ENCODE results near the gene AVL9.
"Not testable (repeated sequence)": the region's sequence is repeated elsewhere in the genome, so short reads cannot be mapped to it uniquely, and the experiment has no call there.

The AVL9 gene

DNA sequence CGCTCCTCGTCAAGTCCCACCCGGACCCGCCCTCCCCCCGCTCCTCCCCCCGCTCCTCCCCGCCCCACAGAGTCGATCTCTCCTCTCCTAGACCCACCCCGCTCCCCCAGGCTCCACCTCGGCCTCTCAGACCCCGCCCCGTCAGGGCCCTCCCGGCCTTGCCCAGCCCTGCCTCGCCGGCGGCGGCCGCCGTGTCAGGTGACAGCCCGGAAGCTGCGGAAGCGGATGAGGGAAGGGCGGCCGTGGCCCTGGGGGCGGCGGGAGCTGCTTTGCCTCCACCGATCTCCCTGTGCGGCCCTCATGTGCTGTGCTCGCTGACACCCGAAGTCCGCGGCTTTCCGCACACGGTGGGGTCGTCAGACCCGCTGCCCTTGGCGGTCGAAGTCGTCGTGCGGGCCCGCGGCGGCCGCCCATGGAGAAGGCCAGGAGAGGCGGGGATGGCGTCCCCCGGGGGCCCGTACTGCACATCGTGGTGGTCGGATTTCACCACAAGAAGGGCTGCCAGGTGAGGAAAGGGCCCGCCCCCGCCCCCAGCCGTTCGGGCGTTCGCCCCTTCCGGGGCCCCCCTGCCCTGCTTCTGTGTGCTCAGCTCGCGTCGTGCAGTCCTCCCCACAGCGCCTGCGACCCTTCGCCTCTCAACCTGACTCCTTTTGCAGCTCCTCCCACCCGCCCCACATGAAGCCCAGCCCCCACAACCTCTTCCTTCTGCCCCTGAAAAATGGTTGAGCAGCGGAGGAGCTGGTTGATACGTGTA is at the start of gene AVL9:
Gene AVL9 (plus strand): TSS at position 192 of the 754 bp plus-strand sequence. CDS start 221 bp downstream, at position 413.
- DNase-seq (ENCODE audit: low read depth) = peak; percentile 96

DNA sequence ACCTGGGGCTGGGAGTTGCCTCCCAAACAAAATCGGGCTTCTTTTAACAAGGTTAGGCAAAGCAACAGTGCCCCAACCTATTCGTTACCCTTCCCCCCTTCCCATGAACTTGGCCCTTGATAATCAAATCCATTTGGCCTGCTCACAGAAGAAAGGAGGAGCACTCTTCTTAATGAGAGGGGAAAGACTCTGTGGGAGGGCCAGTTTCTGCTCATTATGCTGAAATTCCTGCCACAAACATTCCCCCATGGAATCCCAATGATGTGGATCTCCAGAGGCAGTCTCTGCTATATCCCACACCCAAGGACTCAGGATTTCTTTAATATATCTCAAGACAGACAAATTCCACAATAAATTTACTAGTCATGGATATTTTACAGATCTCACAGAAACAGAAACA is 48.1 kb upstream of the AVL9 start:
- no peak for DNase-seq (ENCODE audit: low read depth)

DNA sequence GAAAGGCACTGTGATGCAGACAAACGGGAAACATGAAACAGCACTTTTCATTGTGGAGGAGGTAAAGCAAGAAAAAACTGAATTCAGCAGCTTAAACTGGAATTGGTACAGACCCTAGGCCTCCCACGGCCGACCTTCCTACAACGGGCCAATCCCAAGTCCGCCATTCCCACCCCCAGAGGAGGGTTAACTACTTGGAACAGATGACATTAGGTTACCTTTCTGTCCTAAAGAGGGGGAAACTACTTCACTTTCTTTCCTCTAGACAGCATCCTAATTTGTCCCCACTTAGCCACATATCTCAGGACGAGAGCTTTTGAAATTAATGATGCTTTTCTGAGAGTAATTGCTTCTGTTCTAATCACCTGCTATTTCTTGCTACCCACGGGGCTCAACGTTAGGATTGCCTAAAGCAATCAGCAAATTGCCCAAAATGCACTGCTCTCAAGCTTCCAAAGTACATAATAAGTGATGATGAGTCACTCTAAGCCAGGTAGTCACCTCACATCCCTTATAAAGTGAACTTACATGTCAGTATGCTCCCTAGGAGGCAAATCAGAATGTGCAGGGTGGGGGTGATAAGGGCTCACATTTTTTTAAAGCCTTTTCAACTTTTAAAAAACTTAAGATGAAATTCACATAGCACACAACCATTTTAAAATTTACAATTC is 41.8 kb upstream of the AVL9 start:
- no peak for DNase-seq (ENCODE audit: low read depth)

- no peak for DNase-seq (ENCODE audit: low read depth)
Measured at GRCh38 chr7:32458025-32458424, 37.3 kb upstream of the AVL9 start.

DNA sequence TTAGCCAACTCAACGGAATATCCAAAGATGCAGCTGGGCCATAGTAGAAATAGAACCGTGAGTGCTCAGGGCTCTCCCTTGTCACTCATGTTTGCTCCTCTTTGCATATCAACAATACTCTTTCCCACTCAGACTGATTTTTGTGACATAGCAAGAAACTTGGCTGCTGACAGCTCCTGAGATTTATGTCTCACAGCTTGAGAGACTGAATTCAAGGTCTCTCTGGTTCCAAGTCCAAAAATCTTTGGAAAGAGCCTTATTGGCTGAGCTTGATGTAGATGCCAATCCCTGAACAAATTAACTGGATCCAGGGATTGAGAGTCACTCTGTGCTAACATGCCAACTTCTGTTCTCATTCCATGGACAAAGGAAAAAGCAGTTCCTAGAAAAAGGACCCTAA is 35.5 kb upstream of the AVL9 start:
- no peak for DNase-seq (ENCODE audit: low read depth)

GRCh38 chr7:32461484-32461883 is 33.8 kb upstream of the AVL9 start:
- no peak for DNase-seq (ENCODE audit: low read depth)

DNA sequence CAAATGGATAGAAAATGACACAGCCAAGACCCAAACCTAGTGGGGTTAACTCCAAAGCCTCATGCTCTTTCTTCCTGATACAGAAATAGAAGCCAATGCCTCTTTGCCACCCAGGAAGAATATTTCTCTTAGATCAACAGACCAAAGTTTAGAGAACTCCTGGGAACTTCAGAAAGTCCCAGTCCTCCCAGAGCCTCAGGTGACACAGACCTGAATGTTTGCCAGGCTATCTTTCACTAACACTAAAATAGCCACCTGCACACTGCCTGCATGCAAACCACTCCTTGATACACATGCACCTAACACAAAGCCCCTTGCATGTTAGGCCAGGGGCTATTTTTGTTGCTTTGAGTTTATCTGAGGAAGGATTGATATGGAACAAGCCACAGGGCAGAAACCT is 32.8 kb upstream of the AVL9 start:
- DNase-seq (ENCODE audit: low read depth) = no peak

DNA sequence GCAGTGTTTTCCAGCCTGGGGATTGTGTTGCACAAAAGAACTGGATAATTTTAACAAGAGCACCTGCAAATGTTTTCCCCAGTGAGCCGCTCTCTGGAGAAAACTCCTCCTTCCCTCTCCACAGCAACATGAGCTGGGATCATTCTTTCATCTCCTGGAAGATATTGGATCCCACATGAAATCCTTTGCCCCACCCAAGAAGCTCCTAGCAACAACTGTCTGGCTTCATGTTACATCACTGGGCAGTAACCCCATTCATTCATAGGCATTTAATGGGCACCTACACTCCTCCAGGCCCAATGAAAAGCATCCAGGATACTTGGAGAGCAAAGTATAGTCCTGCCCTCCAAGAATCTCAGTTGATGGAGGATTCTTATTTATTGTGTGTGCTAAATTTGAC is 32.3 kb upstream of the AVL9 start:
- DNase-seq (ENCODE audit: low read depth) = no peak

- DNase-seq (ENCODE audit: low read depth) = not testable (repeated sequence)
Measured at GRCh38 chr7:32464641-32465416, 30.5 kb upstream of the AVL9 start.

DNA sequence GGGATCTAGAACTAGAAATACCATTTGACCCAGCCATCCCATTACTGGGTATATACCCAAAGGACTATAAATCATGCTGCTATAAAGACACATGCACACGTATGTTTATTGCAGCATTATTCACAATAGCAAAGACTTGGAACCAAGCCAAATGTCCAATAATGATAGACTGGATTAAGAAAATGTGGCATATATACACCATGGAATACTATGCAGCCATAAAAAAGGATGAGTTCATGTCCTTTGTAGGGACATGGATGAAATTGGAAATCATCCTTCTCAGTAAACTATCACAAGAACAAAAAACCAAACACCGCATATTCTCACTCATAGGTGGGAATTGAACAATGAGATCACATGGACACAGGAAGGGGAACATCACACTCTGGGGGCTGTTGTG is 25.3 kb upstream of the AVL9 start:
- not testable (repeated sequence) for DNase-seq (ENCODE audit: low read depth)

DNA sequence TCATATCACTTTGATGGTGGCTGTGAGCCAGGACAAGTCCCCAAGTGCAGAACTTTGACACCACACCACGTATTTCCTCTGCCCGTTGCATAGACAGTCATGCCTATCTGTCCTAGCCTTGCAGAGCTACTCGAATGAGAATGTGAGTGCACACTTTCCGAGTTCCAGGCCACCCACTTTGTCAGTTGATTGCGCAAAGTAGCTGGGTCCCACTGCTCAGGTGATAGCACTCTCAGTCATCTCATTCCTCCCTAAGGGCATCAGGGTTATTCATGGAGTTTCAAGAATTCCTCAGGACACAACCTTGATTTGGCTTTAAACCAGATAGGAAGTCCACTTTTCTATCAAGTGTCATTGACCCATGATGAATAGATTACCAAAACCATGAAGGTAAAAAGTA is 24.4 kb upstream of the AVL9 start:
- DNase-seq (ENCODE audit: low read depth) = no peak

DNA sequence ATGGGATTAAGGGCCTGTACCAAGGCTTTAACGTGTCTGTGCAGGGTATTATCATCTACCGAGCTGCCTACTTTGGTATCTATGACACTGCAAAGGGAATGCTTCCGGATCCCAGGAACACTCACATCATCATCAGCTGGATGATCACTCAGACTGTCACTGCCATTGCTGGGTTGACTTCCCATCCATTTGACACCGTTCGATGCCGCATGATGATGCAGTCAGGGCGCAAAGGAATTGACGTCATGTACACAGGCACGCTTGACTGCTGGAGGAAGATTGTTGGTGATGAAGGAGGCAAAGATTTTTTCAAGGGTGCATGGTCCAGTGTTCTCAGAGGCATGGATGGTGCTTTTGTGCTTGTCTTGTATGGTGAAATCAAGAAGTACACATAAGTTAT is 23.3 kb upstream of the AVL9 start:
- no peak for DNase-seq (ENCODE audit: low read depth)

DNA sequence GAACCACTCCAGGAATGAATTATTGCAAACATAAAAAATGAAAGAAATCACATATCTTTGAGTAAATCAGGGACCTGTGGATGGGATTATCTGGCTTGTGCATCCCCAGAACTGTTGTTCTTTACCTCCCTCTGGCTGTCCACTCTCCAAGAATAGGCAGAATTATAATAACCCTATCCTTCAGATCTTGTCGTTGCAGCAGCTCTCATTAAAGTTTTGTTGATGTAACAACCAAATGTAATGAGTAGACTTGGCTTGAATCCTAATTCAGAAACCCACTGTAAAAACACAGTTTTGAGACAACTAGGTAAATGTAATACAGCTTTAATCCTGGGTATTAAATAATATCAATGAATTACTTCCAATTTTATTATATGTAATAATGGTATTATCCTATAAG is 21.3 kb upstream of the AVL9 start:
- DNase-seq (ENCODE audit: low read depth) = no peak

DNA sequence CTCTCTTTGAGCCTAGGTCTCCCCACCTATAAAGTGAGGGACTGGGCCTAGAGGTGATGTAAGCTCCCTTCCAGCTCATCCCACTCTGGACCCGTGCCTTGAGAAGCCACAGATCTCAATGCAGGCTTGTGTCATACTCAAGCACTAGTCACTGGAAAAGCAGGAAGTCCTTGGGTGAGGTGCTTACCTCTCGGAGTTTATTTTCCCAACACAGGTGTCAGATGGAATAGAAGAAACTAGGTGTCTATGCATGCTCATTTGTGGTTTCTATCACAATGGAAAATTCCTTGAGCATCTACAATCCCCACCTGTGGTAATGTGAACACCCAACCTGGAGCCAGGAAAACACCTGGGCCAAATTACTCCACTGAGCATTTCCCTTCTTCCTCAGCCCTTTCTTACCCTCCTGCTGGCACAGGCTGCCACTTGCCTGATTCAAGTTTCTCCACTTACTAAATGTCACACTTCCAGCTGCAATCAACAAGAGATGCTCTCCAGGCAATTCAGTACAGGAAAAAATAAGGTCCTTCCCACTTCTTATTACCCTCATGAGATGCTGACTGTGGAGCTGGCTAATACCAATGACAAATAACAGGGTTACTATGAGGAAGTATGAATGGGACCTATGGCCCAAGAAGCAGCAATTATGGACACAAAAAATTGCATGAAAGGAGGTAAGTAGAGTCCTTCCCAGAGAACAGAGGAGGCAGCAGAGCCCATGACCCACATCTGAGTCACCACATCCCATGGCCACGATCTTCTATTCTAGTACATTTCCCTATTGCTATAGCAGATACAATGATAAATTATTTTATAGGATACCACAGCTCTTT is 18.3 kb upstream of the AVL9 start:
- DNase-seq (ENCODE audit: low read depth) = no peak

- no peak for DNase-seq (ENCODE audit: low read depth)
Measured at GRCh38 chr7:32477649-32477980, 17.7 kb upstream of the AVL9 start.

DNA sequence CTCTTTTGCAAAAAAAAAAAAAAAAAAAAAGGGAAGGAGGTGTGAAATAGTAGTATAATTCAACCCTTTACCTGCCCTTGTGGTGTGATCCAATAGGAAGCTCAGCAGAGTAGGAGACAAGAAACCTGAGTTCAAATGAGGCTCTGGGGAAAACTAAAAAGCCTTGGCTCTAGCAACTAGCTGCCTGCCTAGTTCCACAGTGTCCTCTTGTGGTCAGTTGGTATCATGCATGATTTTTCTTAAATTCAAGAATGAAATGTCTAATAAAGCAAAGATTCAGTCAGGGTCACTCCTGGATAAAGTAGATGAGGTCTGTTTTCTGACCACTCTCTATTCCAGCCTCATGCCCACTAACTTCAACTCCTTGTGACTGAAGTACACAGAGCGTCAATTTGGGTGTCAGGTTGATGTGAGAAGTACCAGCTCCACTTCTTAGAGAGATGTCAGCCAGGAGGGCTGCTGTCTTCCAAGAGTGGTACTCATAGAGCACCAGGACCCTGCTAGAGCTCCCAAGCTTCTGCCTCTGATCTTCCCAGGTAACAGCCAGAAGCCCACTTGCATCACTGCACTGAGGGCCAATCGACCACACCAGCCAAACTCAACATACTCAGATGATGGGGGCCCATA is 15.6 kb upstream of the AVL9 start:
- DNase-seq (ENCODE audit: low read depth) = peak; percentile 37

- DNase-seq (ENCODE audit: low read depth) = no peak
Measured at GRCh38 chr7:32481176-32481575, 14.1 kb upstream of the AVL9 start.

GRCh38 chr7:32481921-32482320 is 13.4 kb upstream of the AVL9 start:
- no peak for DNase-seq (ENCODE audit: low read depth)

- DNase-seq (ENCODE audit: low read depth) = no peak
Measured at GRCh38 chr7:32489788-32490126, 5.5 kb upstream of the AVL9 start.

DNA sequence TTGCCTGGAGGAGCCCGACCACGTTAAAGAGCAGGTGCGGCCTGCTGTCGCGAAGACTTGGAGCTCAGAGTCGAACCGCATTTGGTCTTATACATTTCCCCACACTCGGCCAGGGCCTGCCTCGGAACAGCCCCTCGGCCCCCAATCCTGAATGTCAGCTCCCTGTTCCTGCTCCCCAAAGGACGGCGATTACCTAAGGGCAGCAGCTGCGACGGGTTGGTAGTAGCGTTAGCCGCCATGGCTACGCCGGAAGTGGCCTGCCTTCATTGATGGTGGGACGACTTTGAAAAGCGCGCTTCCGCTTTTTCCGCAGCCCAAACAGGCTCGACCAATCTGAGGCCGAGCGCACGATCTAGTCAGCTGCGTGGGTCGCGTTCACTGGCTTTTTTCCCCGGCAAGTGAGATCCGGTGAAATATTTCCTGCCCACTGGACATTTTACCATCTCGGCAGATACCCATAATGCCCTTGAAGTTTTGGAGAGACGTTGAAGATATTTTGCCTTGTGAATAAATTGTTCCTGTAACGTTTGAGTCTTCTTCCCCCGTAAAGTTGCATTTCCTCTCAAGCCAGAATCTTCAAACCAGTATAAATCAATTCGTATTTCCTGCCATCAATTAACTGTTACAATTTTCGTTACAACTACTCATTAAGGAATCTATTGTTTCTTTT is 5.0 kb upstream of the AVL9 start, which contains the start of gene LSM5:
Gene LSM5 (minus strand): TSS at position 254 of the 670 bp plus-strand sequence. CDS start 15 bp downstream, at position 239.
- DNase-seq (ENCODE audit: low read depth) = peak; percentile 94

DNA sequence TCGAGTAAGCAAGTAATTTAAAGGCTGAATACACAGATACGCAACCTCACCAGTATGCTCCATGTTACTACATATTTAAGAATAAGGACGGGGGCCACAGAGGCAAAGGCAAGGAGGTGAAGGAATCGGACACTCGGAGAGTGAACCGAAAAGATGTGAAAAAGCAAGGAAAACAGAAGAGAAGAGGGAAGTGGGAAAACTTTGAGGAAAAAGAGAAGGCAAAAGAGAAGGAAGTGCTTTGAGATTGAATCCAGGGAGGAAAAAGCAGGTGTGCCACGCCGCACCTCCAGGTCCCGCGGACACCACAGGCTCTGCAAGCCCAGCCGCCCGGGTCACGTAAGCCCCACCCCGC is 367 bp upstream of the AVL9 start:
- no peak for DNase-seq (ENCODE audit: low read depth)
